Heart left ventricle (tissue), 16 donors: ENCODE results near the gene DNAI1. TPM values are rescaled to one million over a fixed set of nuclear protein-coding genes. Genes with fewer than 3 reads are reported as not detected.

Source experiments
- ATAC-seq, 4 donors: fragments of 200-7000 bp; cut with Tn5 transposase; one replicate each; pipeline ENCODE4 v1.9.1; 2020 to 2022; ENCODE audit warnings: moderate library complexity in 4 of 4, mild to moderate bottlenecking in 3 of 4, moderate number of reproducible peaks in 1 of 4
- DNase-seq, 5 donors: peaks; one replicate each; pipeline ENCODE4 v3.0.0-alpha.2; 2020
- H3K27ac ChIP-seq, 12 donors: fragments of 200-600 bp; sonication (generic) in 4 of 12; one replicate each; pipeline versions ENCODE4 v1.5.0 to v1.8.0; 2016 to 2022; ENCODE audit warnings: mild to moderate bottlenecking in 2 of 12
- H3K27me3 ChIP-seq, 9 donors: fragments of 200-600 bp; sonication (generic) in 2 of 9; one replicate each; pipeline versions ENCODE4 v1.5.1 to v1.8.0; 2016 to 2022; ENCODE audit warnings: mild to moderate bottlenecking in 3 of 9
- H3K36me3 ChIP-seq, 9 donors: fragments of 200-600 bp; sonication (generic) in 2 of 9; one replicate each; pipeline versions ENCODE4 v1.5.0 to v1.8.0; 2018 to 2022; ENCODE audit warnings: mild to moderate bottlenecking in 2 of 9
- H3K4me1 ChIP-seq, 12 donors: fragments of 200-600 bp; sonication (generic) in 4 of 12; one replicate each; pipeline versions ENCODE4 v1.5.0 to v1.8.0; 2016 to 2022; ENCODE audit warnings: mild to moderate bottlenecking in 3 of 12
- H3K4me3 ChIP-seq, 12 donors: fragments of 200-600 bp; sonication (generic) in 4 of 12; one replicate each; pipeline versions ENCODE4 v1.5.0 to v1.8.0; 2017 to 2022; ENCODE audit warnings: mild to moderate bottlenecking in 9 of 12, moderate library complexity in 4 of 12
- H3K9me3 ChIP-seq, 12 donors: fragments of 200-600 bp; sonication (generic) in 4 of 12; one replicate each; pipeline versions ENCODE4 v1.5.0 to v1.8.0; 2016 to 2022; ENCODE audit warnings: mild to moderate bottlenecking in 1 of 12
- POLR2A ChIP-seq, 2 donors: fragments of 450-650 bp; IDR thresholded peaks; one replicate each; pipeline ENCODE4 v1.6.1; 2017; ENCODE audit warnings: antibody characterized with exemption in 2 of 2, mild to moderate bottlenecking in 2 of 2, moderate library complexity in 2 of 2
- WGBS, 4 donors: extraction: QIAGEN DNeasy Blood & Tissue Kit in 2 of 4; methylation state at CpG; one replicate each; pipeline versions ENCODE4 v1.1.5 to v1.1.7; 2013 to 2018; 5-methylcytosine and 5-hydroxymethylcytosine counted together
- intact Hi-C, 10 donors: fragments of 100-400 bp; cut with DNase I; formaldehyde crosslinking; loops; one replicate each; pipeline versions ENCODE4 v1.11.1 to v1.14.2; 2022
- polyA plus RNA-seq, 2 donors: library from polyadenylated mRNA; stranded (reverse); fragments of 200-250 nt; gene quantifications; one replicate each; pipeline ENCODE4 v1.2.3, GENCODE V29; 2013
- total RNA-seq, 9 donors: library from RNA; depleted of rRNA in 2 of 9; stranded (reverse); fragments of >200 nt in 2 of 9; fragmentation: NEBNext Ultra II Directional in 3 of 9; extraction: Animal tissue kit (Norgen Biotek cat#: 25700) in 3 of 9; gene quantifications; one replicate each; pipeline versions ENCODE4 v1.1.0 to v1.2.4, GENCODE V29; 2016 to 2023
- TF ChIP-seq, protein P1 (sequence below), 12 donors: fragments of 200-600 bp; sonication (generic) in 4 of 12; IDR thresholded peaks; one replicate each; pipeline versions ENCODE4 v1.5.0 to v1.8.0; 2018 to 2022; ENCODE audit warnings: antibody characterized with exemption in 12 of 12, mild to moderate bottlenecking in 5 of 12
- donor health status: ischemic (EF 13 %, LVEDD 7.1; RV severe dilation, severe dysfunction).
- donor health status: healthy with polysubstance abuse.
- donor health status: DM: no; HTN: yes; CAD: no.
- donor health status: DM: no; HTN: no; CAD: no.
- donor health status: ischemic (EF 25% LVEDD 6.9; RV normal size, moderate dysfunction).
- donor health status: ischemic (EF 25% LVEDD 5.7; RV mildly dilated, moderate dysfunction).
- donor health status: healthy.
- donor health status: DM: yes; HTN: yes; CAD: no.
- donor health status: ischemic (EF 35%, LVEDD 5.7; RV mildly dilated, moderate dysfunction).
- donor health status: nonischemic (EF 11% LVEDD 7.7; RV severe dilation, severe dysfunction).
- donor health status: DM: yes; HTN: yes; CAD: no.
- donor health status: PGD.
- donor health status: ischemic (EF 29% LVEDD 5.4; RV normal size, mild dysfunction).
- donor health status: nonischemic (EF 23%, LVEDD 6.1; RV moderate dilation, normal function).

The DNAI1 gene
- total and polyA plus RNA-seq, 11 donors: 0.36 to 0.86 (median 0.43) TPM; not detected in 8

DNA sequence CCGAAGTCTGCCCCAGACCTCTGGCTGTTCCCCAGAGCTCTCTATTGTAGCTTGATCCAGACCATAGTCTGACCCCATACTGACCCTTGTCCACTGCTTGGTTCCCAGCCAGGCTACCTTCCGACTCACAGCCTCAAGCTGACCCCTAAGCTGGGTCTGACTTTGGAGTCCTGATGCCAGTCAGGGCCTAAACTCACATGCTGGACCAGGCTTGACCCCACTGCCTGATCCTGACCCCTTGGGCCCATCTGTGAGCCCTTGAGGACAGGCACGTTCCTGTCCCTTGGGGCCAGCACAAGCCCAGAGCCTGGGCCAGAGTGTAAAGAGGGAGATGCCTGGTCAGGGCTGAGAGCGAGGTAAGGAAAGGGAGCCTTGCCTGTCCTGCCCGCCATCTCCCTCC lies 96.9 kb downstream of the DNAI1 start:
- intact Hi-C loops: no loop called here
- Histone ChIP-seq H3K27me3 (peaks cover 0 to 9% (median 0%) of the 10 kb centered on the region in 9 donors), H3K27ac (no peak overlapping the region), H3K4me1 (peaks cover 0 to 19% (median 15%) of the 10 kb centered on the region in 12 donors), H3K4me3 (no peak overlapping the region), H3K9me3 (no peaks in the 10 kb centered on the region), H3K36me3 (no peaks in the 10 kb centered on the region)
- DNase-seq: no peak
- ATAC-seq: no peak
- no peak for TF ChIP-seq POLR2A (IDR thresholded peaks at IDR 0.05)
- TF ChIP-seq, protein P1, sequence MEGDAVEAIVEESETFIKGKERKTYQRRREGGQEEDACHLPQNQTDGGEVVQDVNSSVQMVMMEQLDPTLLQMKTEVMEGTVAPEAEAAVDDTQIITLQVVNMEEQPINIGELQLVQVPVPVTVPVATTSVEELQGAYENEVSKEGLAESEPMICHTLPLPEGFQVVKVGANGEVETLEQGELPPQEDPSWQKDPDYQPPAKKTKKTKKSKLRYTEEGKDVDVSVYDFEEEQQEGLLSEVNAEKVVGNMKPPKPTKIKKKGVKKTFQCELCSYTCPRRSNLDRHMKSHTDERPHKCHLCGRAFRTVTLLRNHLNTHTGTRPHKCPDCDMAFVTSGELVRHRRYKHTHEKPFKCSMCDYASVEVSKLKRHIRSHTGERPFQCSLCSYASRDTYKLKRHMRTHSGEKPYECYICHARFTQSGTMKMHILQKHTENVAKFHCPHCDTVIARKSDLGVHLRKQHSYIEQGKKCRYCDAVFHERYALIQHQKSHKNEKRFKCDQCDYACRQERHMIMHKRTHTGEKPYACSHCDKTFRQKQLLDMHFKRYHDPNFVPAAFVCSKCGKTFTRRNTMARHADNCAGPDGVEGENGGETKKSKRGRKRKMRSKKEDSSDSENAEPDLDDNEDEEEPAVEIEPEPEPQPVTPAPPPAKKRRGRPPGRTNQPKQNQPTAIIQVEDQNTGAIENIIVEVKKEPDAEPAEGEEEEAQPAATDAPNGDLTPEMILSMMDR (IDR thresholded peaks at IDR 0.05): no peak
- 78 to 84% (median 81%) methylated on average over 5 of the region's 5 CpGs for WGBS, 4 donors

DNA sequence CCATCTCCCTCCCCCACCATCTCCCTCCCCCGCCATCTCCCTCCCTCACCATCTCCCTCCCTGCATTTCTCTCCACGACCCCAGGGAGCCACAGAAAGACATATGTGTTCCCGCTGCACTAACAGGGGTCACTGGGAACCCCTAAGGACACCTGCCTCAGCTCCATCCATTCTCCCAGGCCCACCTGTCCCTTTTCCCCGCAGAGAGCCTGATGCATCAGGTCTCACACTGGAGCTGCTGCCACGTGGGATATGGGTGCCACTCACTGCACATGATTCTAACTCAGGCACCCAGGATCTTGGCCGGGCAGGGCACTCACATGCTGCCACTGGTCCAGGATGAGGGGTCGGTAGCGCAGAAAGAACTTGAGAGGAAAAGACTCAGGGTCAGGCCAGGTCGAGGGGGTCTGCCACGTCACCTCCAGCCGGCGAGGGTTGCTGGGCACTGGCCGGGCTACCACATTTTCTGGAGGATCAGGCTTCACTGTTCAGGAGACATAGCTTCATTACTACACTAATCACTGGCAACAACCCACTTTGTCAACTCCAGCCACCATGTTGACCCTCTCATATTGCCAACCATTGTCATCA lies 97.4 kb downstream of the DNAI1 start:
- ATAC-seq: no peak
- DNase-seq: no peak
- Histone ChIP-seq H3K4me3 (no peak overlapping the region), H3K36me3 (no peaks in the 10 kb centered on the region), H3K27me3 (peaks cover 0 to 9% (median 0%) of the 10 kb centered on the region in 9 donors), H3K9me3 (no peaks in the 10 kb centered on the region), H3K4me1 (peaks cover 0 to 24% (median 20%) of the 10 kb centered on the region in 12 donors), H3K27ac (no peak overlapping the region)
- intact Hi-C loops: no loop called here
- WGBS, 4 donors: 86 to 92% (median 91%) methylated on average over 12 to 13 of the region's 13 CpGs
- TF ChIP-seq POLR2A (IDR thresholded peaks at IDR 0.05): no peak
- TF ChIP-seq, protein P1 (IDR thresholded peaks at IDR 0.05): no peak

DNA sequence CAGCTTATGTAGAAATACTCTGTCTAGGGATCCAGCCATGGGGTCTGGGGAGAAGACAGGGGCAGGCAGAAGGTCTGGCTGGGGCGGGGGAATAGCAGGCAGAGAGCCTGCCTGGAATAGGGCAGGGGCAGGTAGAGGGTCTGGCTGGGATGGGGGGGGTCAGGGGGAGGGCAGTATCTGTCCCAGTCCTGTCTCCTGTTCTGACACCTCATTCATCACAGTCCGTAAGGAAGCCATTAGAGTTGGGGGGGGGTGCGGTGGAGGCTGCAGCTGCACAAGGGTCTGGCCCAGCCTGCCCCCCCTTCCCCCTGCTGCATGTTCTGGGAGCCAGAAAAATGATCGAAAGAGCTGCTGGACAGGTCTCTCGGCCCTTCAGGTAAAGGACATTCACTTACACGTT lies 98.3 kb downstream of the DNAI1 start:
- intact Hi-C loops: no loop called here
- peaks cover 0 to 9% (median 0%) of the 10 kb centered on the region in 9 donors for H3K27me3 ChIP-seq
- no peak overlapping the region for H3K27ac ChIP-seq
- 73 to 88% (median 82%) methylated on average over 6 of the region's 6 CpGs for WGBS, 4 donors
- peaks cover 0 to 25% (median 20%) of the 10 kb centered on the region in 12 donors for H3K4me1 ChIP-seq
- no peak overlapping the region for H3K4me3 ChIP-seq
- DNase-seq: no peak
- TF ChIP-seq, protein P1 (IDR thresholded peaks at IDR 0.05): no peak
- no peak for TF ChIP-seq POLR2A (IDR thresholded peaks at IDR 0.05)
- H3K36me3 ChIP-seq: no peaks in the 10 kb centered on the region
- no peaks in the 10 kb centered on the region for H3K9me3 ChIP-seq
- ATAC-seq: no peak

DNA sequence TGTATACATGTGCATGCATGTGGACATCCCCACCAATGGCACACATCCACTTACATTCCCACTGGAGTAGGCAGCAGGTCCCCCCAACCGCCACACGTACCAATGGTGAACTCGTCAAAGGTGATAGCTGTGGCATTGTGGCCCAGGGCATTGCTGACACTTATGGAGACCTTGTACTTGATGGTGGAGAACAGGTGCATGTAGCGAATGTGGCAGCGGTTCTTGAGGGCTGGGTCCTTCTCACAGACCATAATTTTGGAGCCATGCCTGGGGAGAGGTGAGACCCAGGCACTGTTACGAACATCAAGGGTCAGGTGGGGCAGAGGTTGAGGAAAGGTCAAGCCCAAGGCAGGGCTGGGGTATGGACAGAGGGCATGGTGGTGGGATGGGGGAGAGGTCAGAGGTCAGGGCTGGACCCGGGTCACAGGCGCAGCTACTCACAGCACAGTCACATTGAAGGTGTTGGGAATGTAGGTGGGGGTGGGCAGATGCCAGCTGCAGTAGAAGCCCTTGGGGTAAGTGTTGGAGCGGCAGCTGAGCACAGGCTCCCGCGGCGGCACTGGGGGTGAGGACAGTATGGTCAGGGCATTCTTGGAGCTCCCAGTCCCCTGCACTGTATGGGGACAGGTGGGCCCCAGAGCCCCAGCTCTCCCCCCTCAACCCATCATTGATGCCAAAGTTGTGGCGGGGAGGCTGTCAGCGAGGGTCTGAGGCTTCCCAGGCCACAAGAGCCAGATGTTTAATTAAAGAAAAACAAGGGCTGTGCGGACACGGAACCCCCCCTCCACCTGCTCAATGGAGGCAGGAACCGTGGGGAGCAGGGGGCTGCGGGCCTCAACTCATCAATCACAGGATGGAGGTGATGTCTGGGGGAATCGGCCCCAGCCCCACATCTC lies 99.1 kb downstream of the DNAI1 start:
- Histone ChIP-seq H3K27ac (no peak overlapping the region), H3K27me3 (peaks cover 0 to 9% (median 0%) of the 10 kb centered on the region in 9 donors), H3K4me3 (no peak overlapping the region), H3K36me3 (no peaks in the 10 kb centered on the region), H3K9me3 (no peaks in the 10 kb centered on the region), H3K4me1 (peaks cover 0 to 25% (median 20%) of the 10 kb centered on the region in 12 donors)
- no peak for DNase-seq
- ATAC-seq: no peak
- no peak for TF ChIP-seq POLR2A (IDR thresholded peaks at IDR 0.05)
- TF ChIP-seq, protein P1 (IDR thresholded peaks at IDR 0.05): no peak
- intact Hi-C loops: no loop called here
- 81 to 87% (median 81%) methylated on average over 17 to 19 of the region's 19 CpGs for WGBS, 4 donors
